Astrocyte of the spinal cord (primary cell): Measurements from ENCODE around the gene TBC1D9.

ENCODE experiments used
- DNase-seq: peaks from one replicate; pipeline ENCODE4 v3.0.0; 2011; ENCODE audit warnings: low read depth, low spot score
- H3K4me3 ChIP-seq: 2 replicates; pipeline ENCODE4 v1.5.1; 2011; ENCODE audit warnings: low read depth, mild to moderate bottlenecking, low read length, moderate library complexity
- in situ Hi-C: cut with HindIII; loops from 2 replicates; pipeline ENCODE4 v1.10.0; 2017; ENCODE audit warnings: low sequenced_read_pairs
- TF ChIP-seq, protein P1 (sequence below): IDR thresholded peaks from 2 replicates; pipeline ENCODE4 v1.5.1; 2012; ENCODE audit warnings: low read depth, mild to moderate bottlenecking, low read length, inconsistent platforms

Gene TBC1D9

DNA sequence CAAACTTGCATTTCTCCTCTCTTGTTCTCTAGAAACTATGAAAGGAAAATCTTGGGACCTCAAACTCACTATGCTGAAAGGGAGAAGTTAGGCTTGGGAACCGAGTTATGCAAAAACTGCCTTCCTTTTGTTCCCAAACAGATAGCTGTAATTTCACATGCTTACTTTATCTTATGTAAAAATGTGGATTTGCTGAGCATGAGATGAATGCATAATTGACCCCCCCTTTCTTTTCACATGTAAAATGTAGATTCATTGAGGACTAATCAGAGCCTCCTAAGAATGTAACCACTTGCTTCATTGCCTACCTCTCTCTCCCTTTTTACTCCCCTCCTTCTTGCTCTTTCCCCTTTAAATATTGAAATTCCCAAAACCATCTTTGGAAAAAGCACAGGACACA lies 18.0 kb downstream of the TBC1D9 start:
- no peak overlapping the region for H3K4me3 ChIP-seq
- DNase-seq, result no peak
- in situ Hi-C loops, result no loop called here
- TF ChIP-seq, protein P1, sequence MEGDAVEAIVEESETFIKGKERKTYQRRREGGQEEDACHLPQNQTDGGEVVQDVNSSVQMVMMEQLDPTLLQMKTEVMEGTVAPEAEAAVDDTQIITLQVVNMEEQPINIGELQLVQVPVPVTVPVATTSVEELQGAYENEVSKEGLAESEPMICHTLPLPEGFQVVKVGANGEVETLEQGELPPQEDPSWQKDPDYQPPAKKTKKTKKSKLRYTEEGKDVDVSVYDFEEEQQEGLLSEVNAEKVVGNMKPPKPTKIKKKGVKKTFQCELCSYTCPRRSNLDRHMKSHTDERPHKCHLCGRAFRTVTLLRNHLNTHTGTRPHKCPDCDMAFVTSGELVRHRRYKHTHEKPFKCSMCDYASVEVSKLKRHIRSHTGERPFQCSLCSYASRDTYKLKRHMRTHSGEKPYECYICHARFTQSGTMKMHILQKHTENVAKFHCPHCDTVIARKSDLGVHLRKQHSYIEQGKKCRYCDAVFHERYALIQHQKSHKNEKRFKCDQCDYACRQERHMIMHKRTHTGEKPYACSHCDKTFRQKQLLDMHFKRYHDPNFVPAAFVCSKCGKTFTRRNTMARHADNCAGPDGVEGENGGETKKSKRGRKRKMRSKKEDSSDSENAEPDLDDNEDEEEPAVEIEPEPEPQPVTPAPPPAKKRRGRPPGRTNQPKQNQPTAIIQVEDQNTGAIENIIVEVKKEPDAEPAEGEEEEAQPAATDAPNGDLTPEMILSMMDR, result no peak

DNA sequence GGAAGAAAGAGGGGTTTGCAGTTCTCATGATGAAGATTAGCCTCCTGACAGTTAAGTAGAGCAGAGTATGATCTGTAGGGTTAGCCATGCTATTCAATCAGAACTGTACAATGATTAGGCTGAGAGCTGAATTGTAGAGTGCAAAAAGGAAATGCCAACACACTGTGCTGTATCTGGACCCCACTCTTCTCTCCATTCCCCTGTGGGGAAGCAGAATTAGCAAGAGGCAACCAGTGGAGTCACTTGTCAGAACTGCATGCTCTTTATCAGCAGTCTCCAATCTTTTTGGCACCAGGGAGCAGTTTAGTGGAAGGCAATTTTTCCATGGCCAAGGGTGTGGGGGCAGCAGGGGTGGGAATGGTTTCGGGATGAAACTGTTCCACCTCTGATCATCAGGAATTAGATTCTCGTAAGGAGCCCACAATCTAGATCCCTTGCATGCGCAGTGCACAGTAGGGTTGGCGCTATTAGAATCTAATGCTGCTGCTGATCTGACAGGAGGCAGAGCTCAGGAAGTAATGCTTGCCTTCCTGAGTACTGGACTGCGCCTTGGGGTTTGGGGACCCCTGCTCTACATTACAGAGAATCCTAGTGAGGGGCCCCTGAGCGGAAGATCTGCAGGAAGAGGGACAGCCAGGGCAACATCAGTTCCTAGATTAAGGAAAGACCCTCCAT lies 19.4 kb downstream of the TBC1D9 start:
- no peak overlapping the region for H3K4me3 ChIP-seq
- TF ChIP-seq, protein P1, result no peak
- no peak for DNase-seq
- in situ Hi-C loops, result no loop called here

DNA sequence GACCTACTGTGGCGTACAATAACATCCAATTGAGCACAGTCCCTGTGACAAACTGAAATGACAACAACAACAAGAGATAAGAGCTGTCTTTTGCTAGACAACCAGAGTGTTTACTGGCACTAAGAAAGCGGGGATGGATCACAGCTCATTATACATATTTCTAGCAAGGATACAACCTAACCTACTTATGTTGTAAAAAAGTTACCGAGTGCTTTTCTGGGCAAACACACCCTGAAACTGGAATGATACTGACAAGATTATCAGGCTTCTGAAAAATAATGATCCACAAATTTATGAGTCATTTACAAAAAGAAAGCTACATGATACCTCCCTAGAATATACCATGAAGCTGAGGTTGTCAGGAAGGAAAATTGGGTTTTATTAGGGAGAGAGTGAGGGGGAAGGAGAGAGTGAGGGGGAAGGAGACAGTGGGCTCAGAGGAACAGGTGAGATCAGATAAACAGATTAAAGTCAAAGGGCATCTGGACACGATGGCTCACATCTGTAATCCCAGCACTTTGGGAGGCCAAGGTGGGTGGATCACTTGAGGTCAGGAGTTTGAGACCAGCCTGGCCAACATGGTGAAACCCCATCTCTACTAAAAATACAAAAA lies 20.3 kb downstream of the TBC1D9 start:
- no peak for DNase-seq
- no peak overlapping the region for H3K4me3 ChIP-seq
- TF ChIP-seq, protein P1, result no peak
- in situ Hi-C loops, result no loop called here

DNA sequence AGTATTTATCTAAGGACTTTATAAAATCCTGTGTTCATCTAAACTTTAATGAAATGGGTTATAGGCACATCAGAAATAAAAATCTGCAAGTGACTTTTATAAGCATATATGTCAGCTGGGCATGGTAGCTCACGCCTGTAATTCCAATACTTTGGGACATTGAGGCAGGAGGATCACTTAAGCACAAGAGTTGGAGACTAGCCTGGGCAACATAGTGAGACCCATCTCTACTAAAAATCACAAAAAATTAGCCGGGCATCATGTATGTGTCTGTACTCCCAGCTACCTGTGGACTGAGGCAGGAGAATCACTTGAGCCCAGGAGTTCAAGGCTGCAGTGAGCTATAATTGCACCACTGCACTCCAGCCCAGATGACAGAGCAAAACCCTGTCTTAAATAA lies 20.9 kb downstream of the TBC1D9 start:
- DNase-seq, result no peak
- no peak overlapping the region for H3K4me3 ChIP-seq
- in situ Hi-C loops, result no loop called here
- TF ChIP-seq, protein P1, result no peak

DNA sequence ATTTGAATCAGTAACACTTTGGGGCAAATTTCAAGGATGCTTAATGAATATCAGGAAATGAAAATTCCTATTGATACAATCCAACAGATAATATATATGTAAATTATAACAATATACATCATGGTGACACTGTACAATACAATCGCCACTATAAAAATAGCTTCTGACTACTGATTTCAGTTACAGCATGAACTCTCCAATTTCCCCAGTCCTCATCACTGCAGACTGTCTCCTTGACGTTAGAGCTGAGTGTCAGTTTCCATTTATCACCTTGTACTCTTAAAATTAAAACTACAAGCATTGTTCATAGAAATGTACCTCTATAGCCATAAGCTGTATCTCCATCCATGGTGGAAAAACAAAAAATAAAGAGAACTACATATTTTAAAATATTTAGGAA lies 23.4 kb downstream of the TBC1D9 start:
- DNase-seq, result no peak
- TF ChIP-seq, protein P1, result no peak
- in situ Hi-C loops, result no loop called here
- H3K4me3 ChIP-seq, result no peak overlapping the region

DNA sequence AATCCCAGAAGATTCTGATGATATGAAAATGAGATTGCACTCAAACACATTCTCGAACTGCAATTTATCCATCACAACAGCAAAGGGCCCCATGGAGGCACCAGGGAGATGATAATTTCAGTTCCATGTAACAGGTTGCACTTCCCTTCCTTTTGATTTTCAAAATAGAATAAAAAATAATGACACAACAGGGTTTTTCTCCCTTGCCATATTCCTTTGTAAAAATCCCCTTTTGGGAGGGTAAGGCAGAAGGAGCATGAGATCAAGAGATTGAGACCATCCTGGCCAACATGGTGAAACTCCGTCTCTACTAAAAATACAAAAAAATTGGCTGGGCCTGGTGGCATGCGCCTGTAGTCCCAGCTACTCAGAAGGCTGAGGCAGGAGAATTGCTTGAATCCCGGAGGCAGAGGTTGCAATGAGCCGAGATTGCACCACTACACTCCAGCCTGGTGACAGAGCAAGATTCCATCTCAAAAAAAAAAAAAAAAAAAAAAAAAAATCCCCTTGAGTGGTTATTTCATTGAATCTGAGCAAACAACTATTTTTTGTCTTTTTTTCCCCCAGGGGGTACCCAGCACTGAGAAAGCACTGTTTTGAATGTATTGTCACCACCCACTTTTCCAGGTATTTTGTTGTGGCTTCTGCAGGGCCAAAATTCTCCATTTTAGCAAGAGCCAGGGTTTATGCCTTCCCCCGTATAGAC lies 26.7 kb downstream of the TBC1D9 start:
- TF ChIP-seq, protein P1, result no peak
- DNase-seq, result no peak
- in situ Hi-C loops, result no loop called here
- H3K4me3 ChIP-seq, result no peak overlapping the region
